HEK293T (cell line): ENCODE data around the gene PLA2G2D.

Experiments
- ARNT ChIP-seq: fragments of 450-650 bp; IDR thresholded peaks from 2 replicates; pipeline ENCODE4 v1.6.1; 2017; ENCODE audit warnings: mild to moderate bottlenecking
- BHLHE40 ChIP-seq: fragments of 450-650 bp; IDR thresholded peaks from 2 replicates; pipeline ENCODE4 v1.6.1; 2016; ENCODE audit warnings: mild to moderate bottlenecking, moderate library complexity, borderline replicate concordance
- CTBP1 ChIP-seq: fragments of 450-650 bp; IDR thresholded peaks from 2 replicates; pipeline ENCODE4 v1.6.1; 2016; ENCODE audit warnings: borderline replicate concordance
- FOXA1 ChIP-seq: fragments of 450-650 bp; IDR thresholded peaks from 2 replicates; pipeline ENCODE4 v1.6.1; 2016; ENCODE audit warnings: mild to moderate bottlenecking
- FOXM1 ChIP-seq: fragments of 450-650 bp; IDR thresholded peaks from 2 replicates; pipeline ENCODE4 v1.6.1; 2017; ENCODE audit warnings: mild to moderate bottlenecking, borderline replicate concordance
- HDGF ChIP-seq: fragments of 450-650 bp; IDR thresholded peaks from 2 replicates; pipeline ENCODE4 v1.6.1; 2017; ENCODE audit warnings: antibody characterized with exemption, borderline replicate concordance
- NFRKB ChIP-seq: fragments of 450-650 bp; IDR thresholded peaks from 2 replicates; pipeline ENCODE4 v1.6.1; 2016; ENCODE audit warnings: mild to moderate bottlenecking, moderate library complexity
- SP1 ChIP-seq: fragments of 450-650 bp; IDR thresholded peaks from 2 replicates; pipeline ENCODE4 v1.6.1; 2017
- SUZ12 ChIP-seq: fragments of 450-650 bp; IDR thresholded peaks from 2 replicates; pipeline ENCODE4 v1.6.1; 2016; ENCODE audit warnings: mild to moderate bottlenecking
- ZNF384 ChIP-seq: fragments of 450-650 bp; IDR thresholded peaks from 2 replicates; pipeline ENCODE4 v1.6.1; 2016

DNA sequence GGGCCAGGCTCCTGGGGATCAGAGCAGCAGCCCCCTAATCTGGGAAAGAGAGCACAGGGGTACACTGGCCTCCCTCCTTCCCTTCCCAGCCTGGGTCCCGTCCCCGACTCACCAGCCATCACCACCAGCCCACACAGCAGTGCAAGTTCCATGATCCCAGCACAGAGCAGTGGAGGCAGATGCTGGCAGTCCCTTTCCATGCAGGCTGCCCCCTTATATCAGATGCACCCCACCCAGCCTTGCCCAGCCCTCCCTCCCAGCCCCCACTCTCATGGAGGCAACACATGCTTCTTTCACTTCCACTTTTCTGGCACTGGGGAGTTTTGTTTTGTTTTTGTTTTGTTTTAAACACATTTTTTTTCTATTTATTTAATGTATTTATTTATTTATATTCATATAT is at the start of gene PLA2G2D:
- no peak for TF ChIP-seq SUZ12
- TF ChIP-seq FOXM1 = no peak
- no peak for TF ChIP-seq ZNF384
- no peak for TF ChIP-seq BHLHE40
- TF ChIP-seq CTBP1 = no peak
- no peak for TF ChIP-seq NFRKB
- no peak for TF ChIP-seq HDGF
- TF ChIP-seq FOXA1 = no peak
- TF ChIP-seq ARNT = no peak
- no peak for TF ChIP-seq SP1
